HG02973 (cell line): ENCODE measurements around the gene SHISA9.

Experiments used
- ATAC-seq: cut with Tn5 transposase; IDR thresholded peaks from one replicate; pipeline ENCODE4 v1.9.1; 2021; ENCODE audit warnings: moderate library complexity; ENCODE audit not compliant: unreplicated experiment

The SHISA9 gene

GRCh38 chr16:13064821-13065220 lies 163.4 kb downstream of the SHISA9 start:
- no peak for ATAC-seq

GRCh38 chr16:13067648-13068047 lies 166.2 kb downstream of the SHISA9 start:
- no peak for ATAC-seq

GRCh38 chr16:13068912-13069583 lies 167.7 kb downstream of the SHISA9 start:
- ATAC-seq: no peak

GRCh38 chr16:13070268-13070667 lies 168.9 kb downstream of the SHISA9 start:
- no peak for ATAC-seq

- no peak for ATAC-seq
Measured at GRCh38 chr16:13076878-13077277, 175.5 kb downstream of the SHISA9 start.

- no peak for ATAC-seq
Measured at GRCh38 chr16:13077816-13078215, 176.4 kb downstream of the SHISA9 start.

GRCh38 chr16:13080531-13080930 lies 179.1 kb downstream of the SHISA9 start:
- ATAC-seq: no peak

- no peak for ATAC-seq
Measured at GRCh38 chr16:13081825-13082331, 180.5 kb downstream of the SHISA9 start.

GRCh38 chr16:13083681-13084080 lies 182.3 kb downstream of the SHISA9 start:
- ATAC-seq: no peak

- no peak for ATAC-seq
Measured at GRCh38 chr16:13084331-13084730, 182.9 kb downstream of the SHISA9 start.

- no peak for ATAC-seq
Measured at GRCh38 chr16:13093661-13094060, 192.3 kb downstream of the SHISA9 start.

GRCh38 chr16:13095061-13095460 lies 193.7 kb downstream of the SHISA9 start:
- no peak for ATAC-seq

GRCh38 chr16:13098536-13098935 lies 197.1 kb downstream of the SHISA9 start:
- no peak for ATAC-seq

- ATAC-seq: no peak
Measured at GRCh38 chr16:13099822-13100221, 198.4 kb downstream of the SHISA9 start.

GRCh38 chr16:13100970-13101369 lies 199.6 kb downstream of the SHISA9 start:
- ATAC-seq: no peak

GRCh38 chr16:13101828-13102227 lies 200.4 kb downstream of the SHISA9 start:
- no peak for ATAC-seq

- ATAC-seq: no peak
Measured at GRCh38 chr16:13102401-13102800, 201.0 kb downstream of the SHISA9 start.

GRCh38 chr16:13103831-13104530 lies 202.6 kb downstream of the SHISA9 start:
- ATAC-seq: no peak

GRCh38 chr16:13104772-13105171 lies 203.4 kb downstream of the SHISA9 start:
- ATAC-seq: no peak

- ATAC-seq: no peak
Measured at GRCh38 chr16:13105427-13105826, 204.0 kb downstream of the SHISA9 start.

- ATAC-seq: no peak
Measured at GRCh38 chr16:13106464-13106863, 205.1 kb downstream of the SHISA9 start.

GRCh38 chr16:13108126-13108525 lies 206.7 kb downstream of the SHISA9 start:
- ATAC-seq: no peak
